HG03442 (cell line): Measurements from ENCODE around the gene CHD2.

ENCODE experiments used
- ATAC-seq: cut with Tn5 transposase; IDR thresholded peaks from one replicate; pipeline ENCODE4 v1.9.1; 2021; ENCODE audit warnings: mild to moderate bottlenecking, moderate library complexity; ENCODE audit not compliant: unreplicated experiment

Gene CHD2

DNA sequence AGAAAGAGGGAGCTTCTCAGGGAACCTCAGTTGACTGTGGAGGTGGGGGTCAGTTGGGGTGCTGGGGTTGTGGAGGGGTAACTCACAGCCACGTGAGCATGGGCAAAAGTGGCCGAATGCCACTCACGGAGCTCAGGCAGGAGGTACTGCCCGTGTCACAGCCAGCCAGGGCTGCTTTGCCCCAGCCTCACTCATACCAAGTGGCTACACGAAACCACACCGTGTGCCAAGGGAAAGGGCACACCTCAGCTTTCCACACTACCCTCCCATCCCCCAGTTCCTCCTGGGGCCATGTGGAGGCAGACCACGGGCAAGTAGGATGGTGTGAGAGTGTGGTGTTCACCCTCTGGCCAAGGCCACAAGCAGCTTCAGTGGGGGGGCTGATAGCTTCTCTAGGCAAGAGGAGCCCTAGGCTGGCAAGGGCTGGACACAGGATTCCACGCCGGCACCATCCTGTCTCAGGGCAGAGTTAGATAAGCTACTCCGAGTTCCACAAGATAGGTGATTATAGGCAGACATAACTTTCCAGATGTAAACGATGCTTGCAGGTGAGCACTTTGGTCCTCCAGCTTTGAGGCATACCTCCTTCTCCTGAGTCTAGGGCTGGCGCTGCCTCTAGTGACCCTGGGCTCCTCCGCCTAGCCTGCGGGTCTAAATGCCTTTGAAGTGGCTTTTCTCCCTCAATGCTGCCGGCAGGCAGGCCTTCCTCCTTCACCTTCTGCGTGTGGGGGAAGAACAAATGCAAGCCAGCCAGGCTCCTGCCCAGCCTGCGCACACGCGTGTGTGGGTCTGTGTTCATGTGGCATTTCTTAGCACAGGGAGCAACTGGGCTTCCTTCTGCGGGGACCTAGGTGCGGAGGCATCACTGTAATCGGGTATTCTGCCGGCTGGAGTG lies 163.9 kb downstream of the CHD2 start:
- ATAC-seq, result no peak

DNA sequence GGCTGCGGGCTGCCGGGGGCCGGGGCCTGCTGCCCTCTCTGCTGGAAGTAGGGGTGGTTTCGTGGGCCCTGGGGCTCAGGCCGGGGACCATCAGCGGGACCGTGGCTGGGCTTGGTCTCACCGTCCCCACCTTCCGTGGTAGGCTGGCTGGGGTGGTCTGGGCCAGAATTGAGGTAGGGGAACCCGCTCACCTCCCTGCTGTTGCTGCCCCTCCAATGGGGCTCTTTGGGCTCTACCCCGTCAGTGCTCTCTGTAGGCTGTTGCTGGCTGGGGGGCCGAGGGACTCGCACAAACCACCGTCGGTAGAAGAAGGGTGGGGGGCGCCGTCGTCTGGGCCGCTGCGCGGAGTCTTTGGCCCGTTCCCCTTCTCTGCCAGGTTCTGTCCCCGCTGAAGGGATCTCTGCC lies 165.5 kb downstream of the CHD2 start:
- no peak for ATAC-seq

DNA sequence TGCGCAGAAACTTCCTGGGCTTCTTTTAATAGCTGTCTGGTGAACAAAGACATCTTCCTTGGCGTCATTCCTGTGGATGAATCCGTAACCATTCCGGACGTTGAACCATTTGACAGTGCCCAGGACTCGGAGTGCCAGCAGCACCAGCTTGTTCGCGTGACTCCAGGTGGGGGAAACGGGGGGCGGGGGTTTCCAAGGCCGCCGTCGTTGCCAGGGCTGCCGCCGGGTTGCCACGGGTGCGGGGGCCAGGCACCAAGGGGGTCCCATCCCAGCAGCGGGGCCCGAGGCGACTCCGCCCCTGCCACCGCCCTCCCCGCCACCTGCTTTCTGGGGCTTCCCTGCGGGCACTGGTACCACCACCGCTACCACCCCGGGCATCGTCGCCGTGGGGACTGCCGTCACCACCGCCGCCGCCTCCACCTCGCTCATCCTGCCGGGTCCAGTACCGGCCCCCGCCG lies 166.1 kb downstream of the CHD2 start:
- no peak for ATAC-seq

DNA sequence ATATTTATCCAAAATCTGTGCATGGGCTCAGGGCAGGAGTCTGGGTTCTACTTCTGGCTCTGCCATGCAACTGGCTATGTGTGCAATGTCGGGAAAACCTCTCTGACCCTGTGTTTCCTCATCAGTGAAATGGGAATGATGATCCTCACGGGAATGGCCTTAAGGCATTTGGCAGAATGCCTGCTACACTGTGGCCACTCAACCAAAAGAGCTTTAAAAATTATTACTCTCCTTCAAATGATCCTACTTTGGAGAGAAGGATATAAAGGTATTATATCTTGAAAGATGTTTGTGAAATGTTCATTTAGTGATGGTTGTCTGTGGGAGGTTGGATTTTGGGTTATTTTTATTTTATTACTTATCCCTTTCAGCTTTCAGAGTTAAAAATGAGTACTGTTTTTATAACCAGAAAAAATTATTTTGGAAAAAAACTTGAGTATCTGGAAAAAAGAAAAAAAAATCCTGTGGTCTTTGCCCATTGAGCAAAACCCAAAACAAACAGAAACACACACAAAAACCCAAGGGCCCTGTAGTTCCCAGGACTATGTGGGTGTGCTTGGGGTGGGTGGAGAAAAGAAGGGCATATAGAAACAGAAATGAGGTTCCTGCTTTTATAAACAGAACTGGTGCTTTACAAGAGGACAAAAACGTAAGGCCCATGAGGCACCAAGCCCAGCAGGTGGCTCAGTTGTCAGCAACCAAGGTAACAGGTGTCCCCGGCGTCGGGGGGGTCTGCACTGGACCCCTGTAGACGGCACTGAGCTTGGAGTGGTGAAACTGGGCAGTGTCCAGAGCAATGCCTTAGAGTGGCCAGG lies 166.9 kb downstream of the CHD2 start:
- ATAC-seq, result no peak

DNA sequence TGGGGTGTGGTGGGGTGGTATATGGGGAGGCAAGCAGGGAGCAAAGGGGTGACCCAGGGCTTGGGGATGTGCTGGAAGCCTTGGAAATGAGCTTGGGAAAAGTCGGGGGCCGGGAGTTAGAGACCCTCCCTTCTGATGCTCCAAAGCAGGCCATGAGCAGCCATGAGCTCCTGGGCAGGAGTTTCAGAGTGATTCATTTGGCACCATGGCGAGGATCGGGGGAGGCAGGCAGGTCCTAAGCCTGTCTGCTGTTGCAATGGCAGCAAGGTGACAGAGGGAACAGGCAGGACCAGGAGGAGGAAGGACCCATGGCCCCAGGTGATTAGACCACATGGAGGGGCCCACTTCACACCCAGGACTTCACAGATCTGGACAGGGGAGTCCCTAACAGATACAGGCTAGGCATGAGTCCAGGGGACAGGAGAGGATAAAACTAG lies 167.5 kb downstream of the CHD2 start:
- no peak for ATAC-seq

DNA sequence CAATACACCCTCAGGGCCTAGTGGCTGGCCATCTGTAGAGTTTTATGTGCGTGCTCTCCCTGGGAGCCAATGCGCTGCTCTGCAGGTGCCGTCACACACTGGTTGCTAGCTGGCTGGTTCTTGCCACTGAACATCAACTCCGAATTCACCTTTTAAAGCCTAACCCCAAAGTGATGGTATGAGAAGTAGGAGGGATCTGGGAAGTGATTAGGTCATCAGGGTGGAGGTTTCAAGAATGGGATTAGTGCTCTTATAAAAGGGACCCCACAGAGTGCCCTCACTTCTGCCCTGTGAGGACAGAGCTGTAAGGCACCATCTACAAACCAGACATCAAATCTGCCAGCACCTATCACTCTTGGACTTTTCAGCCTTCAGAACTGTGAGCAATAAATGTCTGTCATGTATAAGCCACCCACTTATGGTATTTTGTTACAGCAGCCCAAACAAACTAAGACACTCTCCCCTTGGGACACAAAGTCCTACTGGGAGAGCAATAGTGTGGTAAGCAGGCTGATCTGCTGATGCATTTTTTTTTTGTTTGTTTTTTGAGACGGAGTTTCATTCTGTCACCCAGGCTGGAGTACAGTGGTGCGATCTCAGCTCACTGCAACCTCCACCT lies 168.6 kb downstream of the CHD2 start:
- ATAC-seq, result no peak

DNA sequence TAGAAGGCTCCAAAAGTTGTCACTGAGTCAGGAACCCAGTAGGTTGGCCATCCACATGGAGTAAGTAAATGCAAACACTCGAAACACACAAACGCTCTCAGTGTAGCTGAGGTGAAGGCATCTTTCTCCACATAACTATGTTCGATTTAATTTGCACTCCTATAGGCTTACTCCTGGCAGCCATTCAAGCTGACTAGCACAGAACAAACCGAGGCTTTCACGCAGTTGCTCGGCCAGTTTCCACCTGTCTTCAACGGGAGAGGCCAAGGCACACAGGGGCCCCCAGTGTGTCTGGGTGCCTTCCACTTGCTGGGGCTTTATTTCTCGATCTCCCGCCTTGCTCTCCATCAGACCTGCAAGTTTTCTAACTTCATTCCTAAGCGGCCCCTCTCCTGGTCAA lies 170.0 kb downstream of the CHD2 start:
- no peak for ATAC-seq

DNA sequence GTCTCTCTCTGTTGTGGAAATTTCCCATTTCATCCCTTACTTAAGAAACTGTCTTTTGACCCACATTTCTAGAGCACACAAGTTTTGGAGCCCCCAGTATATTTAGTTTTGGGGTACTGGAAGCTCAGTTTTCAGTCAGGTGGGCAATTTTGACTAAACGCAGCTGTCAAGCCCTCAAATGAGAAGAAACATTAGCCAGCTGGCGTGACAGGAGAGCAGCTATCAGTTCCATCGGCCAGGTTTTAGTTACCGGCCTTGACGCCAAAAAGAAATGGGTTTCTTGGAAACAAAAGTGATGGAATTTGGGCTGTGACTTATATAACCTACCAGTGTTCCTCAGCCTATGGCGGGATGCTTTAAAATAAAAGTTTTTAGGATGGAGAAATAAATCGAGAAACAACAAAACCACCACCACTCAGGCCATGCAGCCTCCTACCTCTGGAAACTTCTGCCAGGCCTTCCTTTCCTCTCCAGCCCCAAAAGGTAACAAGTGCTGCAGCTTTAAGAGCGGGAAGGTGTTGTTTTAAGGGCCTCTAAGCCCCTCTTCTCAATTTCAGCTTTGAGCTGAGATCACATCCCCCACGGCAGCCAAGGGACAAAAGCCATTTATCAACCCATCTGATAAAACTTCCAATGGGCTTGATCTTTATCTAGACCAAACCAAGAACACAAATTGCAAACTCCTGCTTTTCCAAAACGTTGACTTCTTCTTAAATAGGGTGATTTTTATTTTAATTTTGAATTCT lies 170.6 kb downstream of the CHD2 start:
- no peak for ATAC-seq

DNA sequence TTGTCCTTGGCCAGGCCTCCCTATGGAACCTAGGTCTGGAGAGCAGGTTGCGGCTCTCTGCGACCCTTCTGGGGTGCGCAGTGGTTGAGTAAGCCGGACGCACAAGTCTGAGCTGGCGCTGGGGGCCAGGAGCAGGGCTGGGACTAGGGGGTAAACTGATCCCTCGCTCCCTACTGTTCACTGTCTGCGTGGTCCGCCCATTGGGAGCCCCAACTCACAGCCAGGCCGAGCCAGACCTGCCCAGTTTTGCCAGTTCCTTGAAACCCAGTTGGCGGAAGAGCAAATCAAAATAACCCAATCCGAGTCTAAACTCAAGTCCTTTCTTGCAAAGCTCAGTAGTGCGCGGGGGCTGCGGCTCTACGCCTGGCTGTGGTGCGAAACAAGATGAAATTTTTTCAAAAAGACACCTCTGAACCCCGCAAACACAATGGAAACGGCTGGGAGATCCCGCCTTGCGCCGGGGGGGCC lies 171.4 kb downstream of the CHD2 start:
- no peak for ATAC-seq

DNA sequence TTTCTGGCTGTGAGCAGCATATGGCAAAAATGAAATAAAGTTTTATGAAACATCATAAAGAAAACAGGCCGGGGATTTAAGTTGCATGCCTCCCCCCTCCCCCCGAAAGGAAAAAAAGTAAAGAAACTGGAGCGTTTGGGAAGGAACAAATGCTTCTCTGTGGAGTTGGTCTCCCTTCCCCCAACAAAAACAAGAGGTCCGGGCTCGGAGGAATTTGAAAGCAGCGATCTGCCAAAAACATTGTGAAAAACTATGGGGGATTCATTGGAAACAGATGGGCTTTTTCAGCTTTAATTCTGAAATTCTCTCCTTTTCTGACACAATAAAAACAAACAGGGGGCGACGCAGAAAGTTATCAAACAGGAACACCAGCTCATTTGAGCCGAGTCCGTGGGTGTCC lies 171.9 kb downstream of the CHD2 start:
- ATAC-seq, result no peak

DNA sequence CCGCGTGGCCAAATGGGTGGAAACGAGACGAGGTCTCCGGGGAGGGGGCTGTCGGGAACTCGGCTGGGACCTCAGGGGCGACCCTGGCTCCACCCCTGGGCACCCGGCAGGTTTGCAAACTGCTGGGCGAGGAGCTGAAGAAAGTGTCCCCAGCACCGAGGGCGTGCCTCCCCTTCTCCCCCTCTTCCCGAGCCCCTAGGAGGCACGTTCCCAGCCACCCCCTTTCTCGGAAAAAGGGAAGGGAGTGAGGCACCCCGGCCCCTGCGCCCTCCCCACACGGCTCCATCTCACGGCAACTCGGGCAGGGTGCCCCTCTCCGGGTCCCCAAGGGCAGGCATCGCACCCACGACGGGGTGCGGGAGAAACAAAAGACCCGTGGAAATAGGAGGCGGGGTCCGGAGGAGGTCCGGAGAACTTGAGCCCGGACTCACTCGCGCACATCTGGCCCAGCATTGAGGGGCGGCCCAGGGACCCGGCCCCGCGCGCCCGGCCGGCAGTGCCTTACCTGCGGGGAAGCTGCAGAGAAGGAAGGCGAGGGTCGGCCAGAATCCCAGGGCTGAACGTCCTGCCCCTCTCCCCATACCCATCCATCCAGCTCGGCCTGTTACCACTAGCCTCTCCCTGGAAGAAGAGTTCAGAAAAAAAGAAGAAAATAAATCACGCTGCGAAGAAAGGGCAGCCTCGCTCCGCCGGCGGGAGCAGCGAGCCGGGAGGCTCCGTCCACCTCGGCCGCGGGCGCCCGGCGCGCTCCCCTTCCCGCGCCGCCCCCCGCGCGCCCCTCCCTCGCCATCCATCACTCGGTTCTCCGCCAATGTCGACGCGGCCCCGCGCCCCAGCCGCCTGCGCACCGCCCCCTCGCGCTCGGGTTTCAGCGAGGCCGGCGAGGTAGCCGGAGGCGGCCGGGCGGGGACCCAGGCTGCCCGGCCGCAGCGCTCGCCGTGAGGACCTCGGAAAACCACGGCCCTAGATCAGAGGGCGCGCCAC lies 172.6 kb downstream of the CHD2 start:
- no peak for ATAC-seq

DNA sequence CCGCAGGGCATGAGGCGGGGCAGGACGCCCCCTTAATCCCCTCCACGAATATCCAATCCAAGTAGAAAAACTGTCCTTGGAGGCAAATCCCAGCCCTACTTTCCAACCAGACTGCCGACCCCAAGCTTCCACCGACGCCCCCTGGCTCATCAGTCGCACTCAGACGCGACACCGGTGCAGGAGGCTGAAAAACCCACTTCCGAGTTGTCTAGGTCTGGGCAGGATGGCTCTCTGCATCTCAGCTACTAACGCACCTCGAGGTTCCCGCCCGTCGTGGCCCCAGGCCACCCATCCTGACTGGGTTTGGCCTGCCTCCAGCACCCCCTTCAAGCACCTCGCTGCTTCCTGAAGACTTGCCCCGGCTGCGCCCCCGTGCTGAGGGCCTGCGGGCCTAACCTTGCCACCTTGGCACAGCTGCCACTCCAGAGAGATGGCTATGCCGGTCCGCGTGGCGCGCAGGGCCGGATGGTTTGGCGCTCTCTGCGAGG lies 173.4 kb downstream of the CHD2 start:
- ATAC-seq, result no peak

DNA sequence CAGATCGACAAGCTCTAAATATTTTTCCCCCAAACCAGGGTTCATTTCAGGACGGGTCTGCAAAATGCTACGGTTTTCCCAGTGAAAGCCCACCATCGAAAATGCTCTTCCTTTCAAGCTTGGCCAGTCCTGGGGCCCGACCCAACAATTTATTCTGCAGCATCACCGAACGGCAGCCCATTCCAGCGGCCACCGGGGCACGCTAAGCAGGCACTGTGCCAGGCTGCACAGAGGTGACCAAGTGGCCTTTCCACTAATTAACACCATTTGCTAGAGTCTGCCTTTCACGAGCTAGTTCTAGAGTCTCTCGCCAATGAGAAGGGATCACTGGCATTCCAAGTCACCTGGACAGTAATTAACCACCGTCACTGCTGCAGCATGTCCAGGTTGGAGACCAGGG lies 174.5 kb downstream of the CHD2 start:
- no peak for ATAC-seq

DNA sequence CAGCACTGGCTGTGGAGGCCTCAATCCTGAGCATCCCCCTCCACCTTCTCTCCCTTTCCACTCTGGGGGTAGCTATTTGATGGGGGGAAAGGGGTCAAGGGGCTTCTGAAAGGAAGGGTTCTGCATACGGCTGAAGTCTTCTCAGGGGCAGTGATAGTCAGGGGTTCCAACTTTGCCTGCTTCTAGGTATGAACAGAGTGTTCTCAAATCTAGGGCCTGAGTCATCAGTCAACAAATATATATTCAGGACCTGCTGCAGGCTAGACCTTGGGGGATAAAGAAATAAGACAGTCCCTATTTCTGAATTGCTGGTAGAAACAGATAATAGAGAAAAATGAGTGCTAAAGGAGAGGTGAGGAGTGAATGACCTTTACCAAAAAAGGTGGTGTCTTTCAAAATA lies 176.1 kb downstream of the CHD2 start:
- no peak for ATAC-seq

DNA sequence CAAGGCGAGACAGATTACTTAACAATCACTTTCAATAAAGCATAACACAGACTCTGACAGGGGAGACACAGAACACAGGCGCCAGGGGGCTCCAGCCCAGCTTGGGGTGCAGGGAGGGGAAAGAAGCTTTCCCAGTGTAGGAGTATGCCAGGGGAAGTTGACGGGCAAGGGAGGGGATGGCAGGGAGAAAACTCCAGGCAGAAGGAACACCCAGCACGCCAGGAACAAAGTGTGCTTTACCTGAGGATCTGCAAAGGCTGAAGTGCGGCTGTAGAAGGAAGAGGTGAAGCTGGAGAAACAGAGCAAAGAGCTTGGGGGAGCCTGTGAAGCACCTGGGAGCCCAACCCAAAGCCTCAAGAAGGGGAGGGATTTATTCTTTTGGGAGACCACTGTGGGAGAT lies 176.8 kb downstream of the CHD2 start:
- ATAC-seq, result no peak
